T-helper 9 cell (primary cell): ENCODE measurements around the gene HIGD1B.

Experiments used
- DNase-seq: peaks from one replicate; pipeline ENCODE4 v3.0.0-alpha.2; 2020

HIGD1B gene

GRCh38 chr17:44840274-44840673, 7.4 kb upstream of the HIGD1B start:
- no peak for DNase-seq

- DNase-seq: no peak
Observed at GRCh38 chr17:44840936-44841335, 6.7 kb upstream of the HIGD1B start.

- no peak for DNase-seq
Observed at GRCh38 chr17:44842748-44843147, 4.9 kb upstream of the HIGD1B start.

- DNase-seq: no peak
Observed at GRCh38 chr17:44844390-44844830, 3.3 kb upstream of the HIGD1B start.

- DNase-seq: no peak
Observed at GRCh38 chr17:44846206-44846605, 1.5 kb upstream of the HIGD1B start.

GRCh38 chr17:44848257-44848795, 643 bp downstream of the HIGD1B start:
- no peak for DNase-seq

GRCh38 chr17:44848961-44849489, 1.3 kb downstream of the HIGD1B start:
- no peak for DNase-seq

- DNase-seq: no peak
Observed at GRCh38 chr17:44850025-44850424, 2.3 kb downstream of the HIGD1B start.

GRCh38 chr17:44850612-44851011, 2.9 kb downstream of the HIGD1B start:
- no peak for DNase-seq

GRCh38 chr17:44854192-44854591, 6.5 kb downstream of the HIGD1B start:
- DNase-seq: no peak

GRCh38 chr17:44859701-44860100, 12.0 kb downstream of the HIGD1B start:
- DNase-seq: no peak

- no peak for DNase-seq
Observed at GRCh38 chr17:44862278-44862914, 14.7 kb downstream of the HIGD1B start.

- no peak for DNase-seq
Observed at GRCh38 chr17:44863061-44863918, 15.6 kb downstream of the HIGD1B start.

GRCh38 chr17:44864831-44865230, 17.1 kb downstream of the HIGD1B start:
- no peak for DNase-seq

- DNase-seq: peak; percentile 65
Observed at GRCh38 chr17:44865231-44865660, 17.6 kb downstream of the HIGD1B start.

GRCh38 chr17:44865931-44866330, 18.2 kb downstream of the HIGD1B start:
- no peak for DNase-seq

GRCh38 chr17:44867841-44868240, 20.2 kb downstream of the HIGD1B start:
- no peak for DNase-seq

GRCh38 chr17:44871556-44871955, 23.9 kb downstream of the HIGD1B start:
- DNase-seq: no peak

- DNase-seq: no peak
Observed at GRCh38 chr17:44872131-44872768, 24.6 kb downstream of the HIGD1B start.

- DNase-seq: no peak
Observed at GRCh38 chr17:44875761-44876160, 28.1 kb downstream of the HIGD1B start.

GRCh38 chr17:44877121-44877520, 29.4 kb downstream of the HIGD1B start:
- DNase-seq: no peak

- DNase-seq: no peak
Observed at GRCh38 chr17:44878627-44879221, 31.0 kb downstream of the HIGD1B start.

GRCh38 chr17:44879376-44879775, 31.7 kb downstream of the HIGD1B start:
- no peak for DNase-seq
